HG03565 (cell line): Measurements from ENCODE around the gene KATNAL2.

ENCODE experiments used
- ATAC-seq: cut with Tn5 transposase; IDR thresholded peaks from one replicate; pipeline ENCODE4 v1.9.1; 2021; ENCODE audit warnings: mild to moderate bottlenecking, moderate library complexity; ENCODE audit not compliant: unreplicated experiment

The KATNAL2 gene

GRCh38 chr18:46917108-46917802, at the start of gene KATNAL2, which contains the start of gene PIAS2:
TSS of gene KATNAL2 (plus strand) at chr18:46917602. CDS start at chr18:46946873, 29,271 bp downstream.
TSS of gene PIAS2 (minus strand) at chr18:46917507. CDS start at chr18:46917345, 162 bp downstream.
- peak; percentile 69 for ATAC-seq

- no peak for ATAC-seq
Measured at GRCh38 chr18:46868169-46868921, 49.1 kb upstream of the KATNAL2 start.

GRCh38 chr18:46877329-46877987, 39.9 kb upstream of the KATNAL2 start:
- no peak for ATAC-seq

- ATAC-seq, result no peak
Measured at GRCh38 chr18:46883180-46883579, 34.2 kb upstream of the KATNAL2 start.

GRCh38 chr18:46886893-46887292, 30.5 kb upstream of the KATNAL2 start:
- ATAC-seq, result no peak

- ATAC-seq, result no peak
Measured at GRCh38 chr18:46888965-46889364, 28.4 kb upstream of the KATNAL2 start.

GRCh38 chr18:46891742-46892214, 25.6 kb upstream of the KATNAL2 start:
- peak; percentile 81 for ATAC-seq

GRCh38 chr18:46892842-46893241, 24.6 kb upstream of the KATNAL2 start:
- ATAC-seq, result peak; percentile 49

- ATAC-seq, result no peak
Measured at GRCh38 chr18:46893360-46893759, 24.0 kb upstream of the KATNAL2 start.

GRCh38 chr18:46894124-46894523, 23.3 kb upstream of the KATNAL2 start:
- no peak for ATAC-seq

GRCh38 chr18:46899274-46899948, 18.0 kb upstream of the KATNAL2 start:
- ATAC-seq, result peak; percentile 75

GRCh38 chr18:46903406-46903805, 14.0 kb upstream of the KATNAL2 start:
- no peak for ATAC-seq

- ATAC-seq, result no peak
Measured at GRCh38 chr18:46909497-46909896, 7.9 kb upstream of the KATNAL2 start.

- ATAC-seq, result no peak
Measured at GRCh38 chr18:46910856-46911255, 6.5 kb upstream of the KATNAL2 start.

GRCh38 chr18:46915800-46916550, 1.4 kb upstream of the KATNAL2 start:
- no peak for ATAC-seq

- ATAC-seq, result peak; percentile 21
Measured at GRCh38 chr18:46916551-46917107, 773 bp upstream of the KATNAL2 start.

GRCh38 chr18:46917803-46918600, 600 bp downstream of the KATNAL2 start:
- ATAC-seq, result no peak

- ATAC-seq, result no peak
Measured at GRCh38 chr18:46920067-46920466, 2.7 kb downstream of the KATNAL2 start.

- no peak for ATAC-seq
Measured at GRCh38 chr18:46920653-46921052, 3.3 kb downstream of the KATNAL2 start.
